HG03378 (cell line): ENCODE data around the gene RRH.
A peak's percentile ranks its signal among the peaks of the same experiment; 100 is the strongest.
"Not testable (repeated sequence)": the region's sequence is repeated elsewhere in the genome, so short reads cannot be mapped to it uniquely, and the experiment has no call there.

ENCODE experiments used
- ATAC-seq: cut with Tn5 transposase; IDR thresholded peaks from one replicate; pipeline ENCODE4 v1.9.1; 2021; ENCODE audit warnings: mild to moderate bottlenecking, moderate library complexity; ENCODE audit not compliant: unreplicated experiment

Gene RRH, protein sequence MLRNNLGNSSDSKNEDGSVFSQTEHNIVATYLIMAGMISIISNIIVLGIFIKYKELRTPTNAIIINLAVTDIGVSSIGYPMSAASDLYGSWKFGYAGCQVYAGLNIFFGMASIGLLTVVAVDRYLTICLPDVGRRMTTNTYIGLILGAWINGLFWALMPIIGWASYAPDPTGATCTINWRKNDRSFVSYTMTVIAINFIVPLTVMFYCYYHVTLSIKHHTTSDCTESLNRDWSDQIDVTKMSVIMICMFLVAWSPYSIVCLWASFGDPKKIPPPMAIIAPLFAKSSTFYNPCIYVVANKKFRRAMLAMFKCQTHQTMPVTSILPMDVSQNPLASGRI

GRCh38 chr4:109827672-109828071 is at the start of gene RRH:
Gene RRH (plus strand): TSS chr4:109827972. CDS start chr4:109828028, 56 bp downstream.
- no peak for ATAC-seq

DNA sequence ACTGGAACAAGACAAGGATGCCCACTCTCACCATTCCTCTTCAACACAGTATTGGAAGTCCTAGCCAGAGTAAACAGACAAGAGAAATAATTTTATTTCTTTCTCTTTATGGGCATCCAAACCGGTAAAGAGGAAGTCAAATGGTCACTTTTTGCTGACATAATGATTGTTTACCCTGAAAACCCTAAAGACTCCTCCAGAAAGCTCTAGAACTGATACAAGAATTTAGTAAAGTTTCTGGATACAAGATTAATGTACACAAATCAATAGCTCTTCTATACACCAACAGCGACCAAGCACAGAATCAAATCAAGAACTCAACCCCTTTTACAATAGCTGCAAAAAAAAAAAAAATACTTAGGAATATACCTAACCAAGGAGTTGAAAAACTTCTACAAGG is 45.7 kb upstream of the RRH start:
- not testable (repeated sequence) for ATAC-seq

DNA sequence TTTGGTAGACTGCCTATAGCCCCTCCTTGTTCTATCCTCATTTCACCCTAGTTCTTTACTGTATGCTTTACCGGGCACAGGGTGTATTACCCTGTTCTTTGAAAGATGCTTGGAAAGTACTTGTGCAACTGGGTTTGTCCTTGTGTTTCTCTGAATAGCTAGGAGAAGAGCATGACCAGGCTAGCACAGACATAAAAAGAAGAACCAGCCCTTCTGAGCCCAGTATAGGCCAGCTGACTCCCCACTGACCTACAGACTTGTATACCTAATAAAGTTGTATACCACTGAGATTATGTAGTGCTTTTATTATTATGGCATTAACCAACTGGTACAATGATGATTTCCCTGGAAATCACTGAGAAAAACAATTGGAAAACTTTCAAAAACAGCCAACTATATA is 40.9 kb upstream of the RRH start:
- ATAC-seq: no peak

DNA sequence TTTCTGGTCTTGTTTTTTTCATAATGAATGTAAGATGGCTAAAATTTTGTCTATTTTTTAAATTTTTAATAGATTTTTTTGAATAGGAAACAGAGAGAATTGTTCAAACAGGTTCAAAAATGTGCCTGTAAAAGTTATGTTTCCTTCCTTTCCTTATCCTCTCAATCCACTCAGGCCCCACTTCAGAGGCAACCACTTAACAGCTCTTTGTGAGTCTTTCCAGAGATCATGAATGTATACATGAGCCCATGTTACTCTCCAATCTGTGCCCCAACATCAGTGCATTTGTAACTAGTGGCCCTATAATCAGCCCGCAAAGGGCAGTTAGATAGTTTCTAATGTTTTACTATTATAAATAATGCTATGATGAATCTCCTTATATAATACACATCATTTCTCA is 40.0 kb upstream of the RRH start:
- ATAC-seq: no peak

DNA sequence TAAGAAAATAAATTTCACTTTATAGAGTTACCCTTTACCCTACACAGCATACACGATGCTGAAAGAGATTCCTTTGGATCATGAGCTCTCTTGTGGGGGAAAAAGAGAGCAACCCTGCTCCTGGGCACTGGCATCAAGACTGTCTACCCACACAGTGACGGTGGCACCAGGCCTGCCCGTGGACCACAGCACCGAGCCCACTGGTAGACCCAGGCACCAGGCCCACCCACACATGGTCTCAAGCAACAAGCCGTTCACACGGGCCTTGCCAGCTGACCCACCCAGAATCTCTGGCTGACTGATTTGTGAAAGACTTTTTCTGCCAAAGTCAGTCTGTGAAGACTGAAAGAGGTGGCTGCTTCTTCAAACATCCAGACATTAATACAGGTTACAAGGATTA is 32.7 kb upstream of the RRH start:
- ATAC-seq: no peak

GRCh38 chr4:109798866-109799265 is 28.9 kb upstream of the RRH start:
- no peak for ATAC-seq

- ATAC-seq: no peak
These were observed 26.5 kb upstream of the RRH start for GRCh38 chr4:109801099-109801789.

- no peak for ATAC-seq
These were observed 25.9 kb upstream of the RRH start, which contains the start of gene CFI for GRCh38 chr4:109801895-109802319. Gene CFI (minus strand): TSS chr4:109801999. CDS start chr4:109801971, 28 bp downstream.

DNA sequence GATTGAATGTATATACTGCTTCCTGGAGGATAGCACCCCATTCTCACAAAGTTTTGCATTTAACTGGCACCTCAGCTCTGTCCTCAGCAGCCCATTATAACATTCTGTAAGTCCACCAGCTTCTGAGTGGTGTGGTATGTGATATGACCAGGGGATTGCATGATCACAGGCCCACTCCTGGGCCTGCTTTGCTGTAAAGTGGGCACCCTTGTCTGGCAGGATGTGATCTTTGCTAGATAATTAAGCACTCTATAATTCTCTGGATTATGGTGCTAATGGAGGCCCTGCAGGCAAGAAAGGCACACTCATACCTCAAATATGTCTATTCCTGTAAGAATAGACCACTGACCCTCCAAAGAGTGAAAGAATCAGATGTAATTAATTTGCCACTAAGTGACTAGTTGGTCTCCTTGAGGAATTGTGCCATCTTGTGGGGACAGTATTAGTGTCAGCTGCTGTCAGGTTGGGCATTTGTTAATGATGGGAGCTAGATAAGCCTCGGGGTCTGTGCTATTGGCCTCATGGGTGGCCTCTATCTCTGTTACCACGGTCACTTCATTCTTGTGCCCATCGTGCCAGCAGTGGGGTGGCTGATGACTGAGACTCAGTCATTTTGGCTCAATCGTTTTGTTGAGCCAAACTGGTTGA is 23.7 kb upstream of the RRH start:
- ATAC-seq: peak; percentile 85

GRCh38 chr4:109809655-109810054 is 18.1 kb upstream of the RRH start:
- no peak for ATAC-seq

GRCh38 chr4:109810552-109811387 is 17.0 kb upstream of the RRH start:
- no peak for ATAC-seq

GRCh38 chr4:109811707-109812106 is 16.1 kb upstream of the RRH start:
- ATAC-seq: no peak

- ATAC-seq: peak; percentile 99
These were observed 12.4 kb upstream of the RRH start, which contains the start of gene GAR1 for GRCh38 chr4:109815151-109816081. Gene GAR1 (plus strand): TSS chr4:109815762. CDS start chr4:109816165, 403 bp downstream.

GRCh38 chr4:109816082-109816442 is 11.7 kb upstream of the RRH start:
- no peak for ATAC-seq

DNA sequence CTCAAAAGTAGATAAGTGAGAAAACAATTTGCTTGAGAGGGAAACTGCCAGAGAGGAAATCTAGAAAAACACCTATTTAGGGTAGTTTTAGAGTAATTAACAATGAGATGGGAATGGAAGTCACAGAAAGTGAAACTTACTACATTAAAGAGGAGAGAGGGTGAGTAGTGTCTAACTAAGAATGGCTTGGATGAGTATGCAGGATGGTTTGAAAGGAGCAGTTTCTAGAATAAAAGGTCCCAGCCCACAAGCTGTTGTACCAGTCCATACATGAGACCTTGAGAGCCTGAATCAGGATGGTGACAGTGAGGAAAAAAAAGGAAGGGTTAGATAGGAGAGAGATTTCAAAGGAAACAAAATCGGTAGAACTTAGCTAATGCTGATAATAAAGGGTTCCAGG is 10.9 kb upstream of the RRH start:
- ATAC-seq: no peak

- ATAC-seq: no peak
These were observed 9.5 kb upstream of the RRH start for GRCh38 chr4:109818268-109818667.

- no peak for ATAC-seq
These were observed 7.2 kb upstream of the RRH start for GRCh38 chr4:109820563-109820962.

- no peak for ATAC-seq
These were observed 6.6 kb upstream of the RRH start for GRCh38 chr4:109821185-109821584.

DNA sequence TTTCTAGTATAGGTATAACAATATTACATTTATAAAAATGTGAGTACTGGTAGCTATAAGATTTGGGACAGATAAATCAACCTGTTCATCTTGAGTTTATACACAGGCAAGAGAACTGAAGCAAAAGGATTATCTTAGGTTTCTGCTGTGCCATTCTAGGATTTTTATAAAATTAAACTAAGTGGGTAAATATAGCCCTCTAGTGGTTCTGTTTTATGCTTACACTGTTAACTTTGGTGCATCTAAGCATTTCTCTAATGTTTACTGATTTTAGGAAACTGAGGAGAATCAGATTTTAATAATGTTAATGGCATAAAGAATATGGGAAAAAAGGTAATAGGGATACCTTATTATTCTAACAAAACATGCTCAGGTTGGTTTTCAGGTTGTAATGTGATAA is 1.1 kb upstream of the RRH start:
- ATAC-seq: no peak

- ATAC-seq: no peak
These were observed 6.0 kb downstream of the RRH start for GRCh38 chr4:109833756-109834155.
